Left hindlimb (tissue), 1 donor: ENCODE data around the gene DNAJC1.
"Not testable (repeated sequence)": the region's sequence is repeated elsewhere in the genome, so short reads cannot be mapped to it uniquely, and the experiment has no call there.

ENCODE experiments used
- DNase-seq: peaks from one replicate; pipeline ENCODE4 v3.0.0-alpha.2; 2018

Gene DNAJC1

GRCh38 chr10:21721000-21721665 is 282.4 kb downstream of the DNAJC1 start:
- no peak for DNase-seq

- DNase-seq = no peak
These were observed 283.4 kb downstream of the DNAJC1 start for GRCh38 chr10:21720090-21720489.

- no peak for DNase-seq
These were observed 284.0 kb downstream of the DNAJC1 start for GRCh38 chr10:21719502-21719901.

- DNase-seq = not testable (repeated sequence)
These were observed 286.0 kb downstream of the DNAJC1 start for GRCh38 chr10:21717437-21718054.

- DNase-seq = no peak
These were observed 287.9 kb downstream of the DNAJC1 start for GRCh38 chr10:21715531-21716195.

GRCh38 chr10:21712975-21713374 is 290.6 kb downstream of the DNAJC1 start:
- DNase-seq = no peak

GRCh38 chr10:21707498-21707897 is 296.0 kb downstream of the DNAJC1 start:
- DNase-seq = no peak
